VCaP (cell line): ENCODE data around the gene MSMB.

Experiments
- H3K27ac ChIP-seq: fragments of 450-650 bp; 2 replicates; pipeline ENCODE4 v1.5.1; 2017
- TF ChIP-seq, protein P1 (sequence below): fragments of 450-650 bp; conservative IDR thresholded peaks from 2 replicates; pipeline ENCODE4 v1.5.1; 2017; ENCODE audit warnings: mild to moderate bottlenecking, moderate library complexity

MSMB gene

GRCh38 chr10:46019177-46019528 lies 26.9 kb downstream of the MSMB start:
- no peak overlapping the region for H3K27ac ChIP-seq
- TF ChIP-seq, protein P1, sequence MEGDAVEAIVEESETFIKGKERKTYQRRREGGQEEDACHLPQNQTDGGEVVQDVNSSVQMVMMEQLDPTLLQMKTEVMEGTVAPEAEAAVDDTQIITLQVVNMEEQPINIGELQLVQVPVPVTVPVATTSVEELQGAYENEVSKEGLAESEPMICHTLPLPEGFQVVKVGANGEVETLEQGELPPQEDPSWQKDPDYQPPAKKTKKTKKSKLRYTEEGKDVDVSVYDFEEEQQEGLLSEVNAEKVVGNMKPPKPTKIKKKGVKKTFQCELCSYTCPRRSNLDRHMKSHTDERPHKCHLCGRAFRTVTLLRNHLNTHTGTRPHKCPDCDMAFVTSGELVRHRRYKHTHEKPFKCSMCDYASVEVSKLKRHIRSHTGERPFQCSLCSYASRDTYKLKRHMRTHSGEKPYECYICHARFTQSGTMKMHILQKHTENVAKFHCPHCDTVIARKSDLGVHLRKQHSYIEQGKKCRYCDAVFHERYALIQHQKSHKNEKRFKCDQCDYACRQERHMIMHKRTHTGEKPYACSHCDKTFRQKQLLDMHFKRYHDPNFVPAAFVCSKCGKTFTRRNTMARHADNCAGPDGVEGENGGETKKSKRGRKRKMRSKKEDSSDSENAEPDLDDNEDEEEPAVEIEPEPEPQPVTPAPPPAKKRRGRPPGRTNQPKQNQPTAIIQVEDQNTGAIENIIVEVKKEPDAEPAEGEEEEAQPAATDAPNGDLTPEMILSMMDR: no peak

DNA sequence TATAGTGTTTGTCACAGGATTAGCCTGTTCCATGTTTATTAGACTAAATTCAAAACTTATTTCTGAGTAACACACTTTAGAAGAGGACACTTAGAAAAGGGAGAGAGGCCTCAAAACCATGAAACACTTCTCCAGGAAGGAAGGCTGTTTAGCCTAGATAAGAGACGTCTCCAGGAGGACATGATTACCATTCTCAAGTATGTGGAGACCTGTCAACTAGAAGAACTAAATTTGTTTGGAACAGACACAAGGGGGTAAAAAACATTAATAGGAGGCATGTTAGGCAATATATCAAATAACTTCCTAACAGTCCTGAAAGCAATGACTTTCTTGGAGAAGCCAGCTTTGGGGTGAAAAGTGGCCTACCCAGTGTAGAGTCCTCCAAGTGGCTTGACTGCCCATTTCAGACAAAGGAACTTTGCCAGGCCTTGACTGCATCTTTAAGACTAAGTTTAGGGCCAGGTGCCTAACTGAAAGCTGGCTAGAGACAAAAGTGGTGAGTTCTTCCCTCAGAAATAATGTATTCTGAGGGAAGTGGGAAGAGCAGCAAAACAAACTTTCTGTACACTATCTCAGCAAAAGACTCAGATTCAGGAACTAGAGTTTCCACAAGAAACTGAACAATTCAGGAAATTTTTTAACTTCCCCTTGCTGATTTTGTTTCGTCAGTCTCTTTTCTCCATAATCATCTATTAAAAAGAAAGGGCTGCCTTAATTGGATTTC lies 27.5 kb downstream of the MSMB start:
- no peak overlapping the region for H3K27ac ChIP-seq
- TF ChIP-seq, protein P1: no peak

DNA sequence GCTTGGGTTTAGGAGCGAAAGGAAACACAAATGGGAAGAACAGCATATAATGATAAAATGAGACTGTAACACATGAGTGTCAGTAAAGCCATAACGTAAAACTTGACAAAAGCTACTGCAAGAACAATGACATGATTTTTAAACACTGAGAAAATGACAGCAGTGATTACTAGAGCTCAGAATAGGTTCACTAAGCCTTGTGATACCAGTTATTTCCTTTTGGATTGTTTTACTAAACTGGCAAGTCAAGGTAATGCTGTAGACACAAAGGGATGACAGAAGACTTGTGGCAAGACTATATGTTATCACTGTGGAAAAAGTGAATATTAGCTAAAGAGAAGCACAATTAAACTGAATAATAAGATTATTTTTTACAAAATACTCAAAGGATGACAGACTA lies 28.3 kb downstream of the MSMB start:
- H3K27ac ChIP-seq: no peak overlapping the region
- TF ChIP-seq, protein P1: no peak

- TF ChIP-seq, protein P1: no peak
Observed at GRCh38 chr10:46016811-46017210, 29.3 kb downstream of the MSMB start.

DNA sequence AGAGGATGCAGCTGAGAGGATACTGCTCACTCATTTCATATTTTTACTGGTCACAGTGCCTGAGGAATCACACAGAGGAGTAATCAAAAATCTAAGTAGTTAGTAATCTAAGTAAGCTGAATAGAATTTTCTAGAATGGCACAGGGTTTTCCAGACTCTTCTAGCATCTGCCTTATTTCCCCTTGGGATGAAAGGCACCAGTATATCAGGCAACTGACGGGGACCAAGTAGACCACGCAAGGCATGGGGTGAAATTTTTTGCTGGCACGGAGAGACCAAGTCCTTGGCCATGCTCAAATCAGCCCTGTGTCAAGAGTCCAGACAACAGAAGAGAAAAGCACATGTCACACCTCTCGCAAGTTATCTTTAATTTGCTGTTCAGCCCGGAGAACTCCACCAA lies 29.9 kb downstream of the MSMB start:
- no peak overlapping the region for H3K27ac ChIP-seq

More at GRCh38 chr10:46016811-46017210, 29.3 kb downstream of the MSMB start:
- H3K27ac ChIP-seq: no peak overlapping the region

DNA sequence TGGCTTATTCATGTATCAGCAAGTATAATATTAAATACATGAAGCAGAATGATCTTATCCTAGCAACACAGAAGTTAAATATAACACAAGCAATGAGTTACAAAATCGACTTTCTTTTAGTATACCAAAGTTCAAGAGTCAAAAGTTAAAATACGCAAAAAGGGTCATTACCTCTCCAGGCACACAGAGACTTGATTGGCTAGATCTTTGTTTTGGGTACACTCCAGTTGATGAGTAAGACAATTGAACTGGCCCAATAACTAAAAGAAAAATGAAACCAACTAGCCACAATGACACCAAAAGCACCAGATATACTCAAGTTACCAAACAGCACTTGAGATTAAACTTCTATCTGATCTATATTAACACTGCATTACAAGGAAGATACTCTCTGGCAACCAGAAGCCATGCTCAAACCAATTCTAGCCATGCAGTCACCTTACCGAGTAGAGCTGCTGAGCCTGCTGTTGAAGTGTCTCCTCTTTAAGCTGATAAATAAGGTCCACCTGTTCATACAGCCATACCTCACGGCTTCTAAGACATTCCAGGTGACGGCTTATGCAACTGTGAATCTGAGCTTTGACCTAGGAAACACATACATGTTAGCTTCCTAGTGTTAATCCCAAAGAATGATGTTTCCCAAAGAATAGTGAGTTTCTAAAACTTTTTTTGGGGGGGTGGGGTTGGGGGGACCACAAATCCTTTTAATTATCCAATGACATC lies 31.2 kb downstream of the MSMB start:
- H3K27ac ChIP-seq: no peak overlapping the region
- TF ChIP-seq, protein P1: no peak

More for the DNA sequence above, 29.9 kb downstream of the MSMB start:
- TF ChIP-seq, protein P1: no peak

- TF ChIP-seq, protein P1: no peak
- H3K27ac ChIP-seq: no peak overlapping the region
Observed at GRCh38 chr10:46014206-46014605, 31.9 kb downstream of the MSMB start.
